Urothelium cell line (cell line): Measurements from ENCODE around the gene TAS2R41.
"Not testable (repeated sequence)": the region's sequence is repeated elsewhere in the genome, so short reads cannot be mapped to it uniquely, and the experiment has no call there.

Experiments
- DNase-seq: peaks from one replicate; pipeline ENCODE4 v3.0.0; 2011; ENCODE audit warnings: low spot score, mixed read lengths
- FAIRE-seq: peaks from 2 replicates; lab custom pipeline; 2011; peaks lifted over from hg19 to GRCh38; lab: Jason Lieb, UNC

The TAS2R41 gene

DNA sequence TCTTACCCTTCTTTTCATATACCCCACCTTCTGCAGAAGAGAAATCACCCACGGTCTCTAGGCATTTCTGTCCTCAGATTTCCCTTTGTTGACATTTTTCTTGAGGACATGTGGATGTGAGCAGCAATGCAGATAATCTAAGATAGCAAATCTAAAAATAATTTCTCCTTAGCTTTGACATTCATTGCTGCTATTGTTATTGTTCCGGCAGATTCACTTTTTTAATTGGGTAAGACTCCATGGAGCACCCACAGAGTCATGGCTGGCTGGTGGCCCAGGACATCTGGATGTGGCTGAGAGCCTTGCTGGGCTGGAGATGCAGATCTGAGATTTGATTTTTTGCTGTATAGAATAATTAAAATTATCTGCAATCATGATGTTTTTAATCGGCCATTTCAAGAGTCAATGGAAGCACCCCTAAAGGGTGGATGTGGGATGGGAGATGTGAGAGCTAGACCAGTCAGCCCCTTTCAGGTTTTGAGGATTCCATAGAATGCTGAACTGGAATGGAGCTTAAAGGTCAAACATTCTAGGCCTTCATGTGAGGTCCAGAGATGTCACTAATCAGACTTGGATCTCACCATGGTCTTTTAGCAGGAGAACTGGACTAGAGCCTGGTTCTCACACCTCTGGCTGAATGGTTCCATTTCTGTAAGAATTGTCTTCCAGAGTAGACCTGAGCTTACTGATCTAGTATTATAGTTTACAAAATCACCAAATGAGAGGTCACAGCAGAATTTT lies 37.5 kb downstream of the TAS2R41 start:
- DNase-seq, result no peak
- no peak for FAIRE-seq

DNA sequence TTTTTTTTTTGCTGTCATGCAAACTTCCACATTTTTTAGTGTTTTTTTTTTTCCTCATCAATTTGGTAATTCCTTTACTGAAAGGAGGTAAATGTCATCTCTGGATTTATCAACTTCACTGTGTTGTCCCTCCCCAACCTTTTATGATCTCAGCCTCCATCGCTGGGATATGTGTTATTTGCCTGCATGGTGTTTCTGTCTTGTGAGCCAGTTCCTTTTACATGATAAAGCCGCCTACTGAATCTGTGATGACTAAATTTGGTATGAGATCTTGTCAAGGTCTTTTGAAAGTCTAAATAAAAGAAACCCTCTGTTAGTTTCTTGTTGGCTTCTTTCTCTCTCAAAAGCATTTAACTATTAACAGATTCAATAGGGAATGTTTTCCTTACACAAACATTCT lies 39.3 kb downstream of the TAS2R41 start:
- no peak for FAIRE-seq
- DNase-seq, result no peak

DNA sequence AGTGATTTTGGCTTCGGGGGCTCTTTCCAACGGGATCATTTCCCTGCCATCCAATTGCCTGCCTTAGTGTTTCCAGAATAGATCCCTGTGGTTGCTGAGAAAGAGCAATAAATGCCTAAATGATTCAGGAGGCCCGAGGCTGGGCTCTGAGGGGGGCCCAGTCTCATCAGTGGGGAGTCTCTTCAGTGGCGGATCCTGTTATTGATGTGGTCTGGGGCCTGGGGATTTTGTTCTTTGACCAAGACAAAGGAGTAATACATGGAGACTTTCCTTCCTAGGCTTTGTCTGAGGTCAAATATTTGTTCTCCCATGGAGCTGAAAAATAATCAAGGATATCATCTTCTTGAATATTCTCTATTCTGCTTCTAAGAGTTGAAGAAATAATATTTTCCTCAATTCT lies 40.8 kb downstream of the TAS2R41 start:
- DNase-seq (no peak), FAIRE-seq (no peak)

DNA sequence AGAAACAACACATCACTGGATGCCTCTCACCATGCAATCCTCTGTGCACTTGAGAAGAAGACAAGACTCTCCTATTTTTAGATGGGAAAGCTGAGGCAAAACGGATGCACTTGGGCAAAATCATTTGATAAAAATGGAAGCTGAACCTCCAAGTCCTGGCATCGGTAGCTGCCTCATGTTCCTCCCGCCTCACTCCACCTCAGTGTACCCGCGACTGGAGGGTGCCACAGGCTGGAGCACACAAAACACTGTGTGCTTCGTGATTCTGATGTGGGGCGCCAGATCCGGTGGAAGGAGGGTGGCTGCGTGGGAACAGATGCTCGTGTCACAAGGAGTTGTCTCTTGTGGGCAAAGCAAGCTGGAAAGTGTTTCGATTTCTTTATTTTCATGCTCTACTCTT lies 41.3 kb downstream of the TAS2R41 start:
- DNase-seq (no peak), FAIRE-seq (no peak)

DNA sequence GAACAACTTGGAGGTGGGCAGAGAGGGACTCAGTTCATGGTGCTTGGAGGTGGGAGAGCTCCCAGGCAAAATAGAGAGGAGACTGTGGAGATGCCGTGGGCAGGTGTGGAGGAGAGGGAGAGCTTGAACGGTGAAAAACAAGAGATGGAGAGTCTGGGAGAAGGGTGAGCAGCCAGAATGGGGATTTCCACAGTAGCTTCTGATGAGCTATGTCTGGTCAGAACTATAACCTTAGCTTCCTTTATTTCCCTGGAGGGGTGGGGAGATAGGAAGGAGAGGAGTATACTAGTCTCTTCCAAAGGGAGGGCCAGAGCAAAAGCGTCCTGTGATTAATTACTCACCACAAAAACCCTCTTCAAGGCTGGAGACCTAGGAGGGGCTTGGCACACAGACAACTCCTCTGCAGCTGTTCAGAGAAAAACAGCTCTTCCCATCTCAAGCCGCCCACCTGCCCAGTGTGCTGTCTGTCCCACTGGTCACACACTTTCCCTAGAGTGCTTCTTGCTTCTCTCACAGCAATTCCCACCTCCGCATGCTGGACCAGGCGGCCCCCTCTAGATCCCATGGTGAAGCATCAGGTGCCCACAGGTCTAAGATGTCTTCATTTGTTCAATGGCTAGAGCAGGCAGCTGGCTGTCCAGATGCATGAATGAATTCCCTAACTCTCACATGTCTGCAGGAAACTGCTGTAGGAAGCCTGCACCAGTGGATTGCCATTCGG lies 41.9 kb downstream of the TAS2R41 start:
- DNase-seq (peak; percentile 21), FAIRE-seq (no peak)

DNA sequence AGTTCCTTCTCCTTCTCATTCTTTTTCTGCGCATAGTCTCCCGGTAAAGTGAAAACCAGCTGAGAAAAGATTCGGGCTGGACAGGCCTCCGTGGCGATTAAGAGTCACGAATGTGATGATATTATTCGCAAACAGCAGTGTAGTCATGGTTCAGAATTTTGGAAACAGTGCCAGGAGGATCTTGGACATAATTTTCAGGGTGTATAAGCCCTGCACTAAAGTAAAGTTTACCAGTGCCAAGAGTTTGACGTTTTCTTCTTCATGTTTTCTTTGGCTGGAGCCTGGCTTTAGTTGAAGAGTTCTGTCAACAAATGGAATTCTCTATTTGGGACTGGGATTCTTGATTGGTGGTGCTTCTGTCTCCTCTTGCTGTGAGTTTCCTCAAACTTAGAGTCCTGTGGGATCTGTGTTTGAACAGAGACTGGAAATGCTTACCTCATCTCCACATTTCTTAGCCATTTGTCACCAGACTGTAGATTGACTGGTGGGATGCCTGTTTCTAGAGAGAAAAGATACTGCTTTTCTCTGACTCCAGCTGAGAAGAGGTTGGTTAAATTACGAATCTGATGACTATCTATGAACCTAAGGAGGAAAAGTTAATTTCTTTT lies 44.7 kb downstream of the TAS2R41 start:
- not testable (repeated sequence) for DNase-seq, FAIRE-seq
